BJ (cell line): Measurements from ENCODE around the gene TCF4. TPM values are rescaled to one million over a fixed set of nuclear protein-coding genes. Genes with fewer than 3 reads are reported as not detected.

Experiments used
- CTCF ChIA-PET: fragments of 350-600 bp; formaldehyde crosslinking; extraction: SDS; loops from one replicate; lab custom pipeline; 2021; ENCODE audit warnings: antibody characterized with exemption, inconsistent platforms; lab: Yijun Ruan, JAX
- POLR2A ChIA-PET: fragments of 300-600 bp; sonication (Branson Sonifier 250); formaldehyde crosslinking; extraction: SDS; loops from one replicate; lab custom pipeline; 2021; ENCODE audit warnings: antibody characterized with exemption; lab: Charles Lee
- DNase-seq: peaks from one replicate; pipeline ENCODE4 v3.0.0-alpha.2; 2011; ENCODE audit warnings: low read depth
- H3K27me3 ChIP-seq: 2 replicates; pipeline ENCODE4 v1.6.0; 2011; ENCODE audit warnings: low read length; ENCODE audit not compliant: control insufficient read depth, insufficient read depth
- H3K36me3 ChIP-seq: 2 replicates; pipeline ENCODE4 v1.5.1; 2011; ENCODE audit warnings: low read length; ENCODE audit not compliant: control insufficient read depth, insufficient read depth
- H3K4me3 ChIP-seq: 2 replicates; pipeline ENCODE4 v1.5.1; 2011; ENCODE audit warnings: low read depth, mild to moderate bottlenecking, control low read depth, low read length
- CTCF ChIP-seq: IDR thresholded peaks from 2 replicates; pipeline ENCODE4 v1.5.1; 2011; ENCODE audit warnings: low read depth, mild to moderate bottlenecking, control low read depth, inconsistent platforms, low read length, moderate library complexity; ENCODE audit not compliant: insufficient read depth
- polyA plus RNA-seq: library from polyadenylated mRNA; depleted of rRNA; stranded (reverse); fragments of >200 nt; gene quantifications from 2 replicates; pipeline ENCODE4 v1.2.3, GENCODE V29; 2011

Gene TCF4
- polyA plus RNA-seq, 1 experiment, result 65.8 TPM

- DNase-seq, result no peak
- TF ChIP-seq CTCF, result no peak
These were observed 213.3 kb downstream of the TCF4 start for GRCh38 chr18:55374741-55375140.

GRCh38 chr18:55372209-55372608, 215.8 kb downstream of the TCF4 start:
- H3K27me3 ChIP-seq, result no peaks in the 10 kb centered on the region
- CTCF ChIA-PET, result interaction anchor here (1.9 kb wide), 1 partner anchor 12 kb away, joined by 8 read pairs; no protein-coding TSS in a partner anchor
- POLR2A ChIA-PET, result no interaction called here
- H3K4me3 ChIP-seq, result no peak overlapping the region
- H3K36me3 ChIP-seq, result no peaks in the 10 kb centered on the region
- DNase-seq, result no peak
- TF ChIP-seq CTCF, result no peak

More at GRCh38 chr18:55374741-55375140, 213.3 kb downstream of the TCF4 start:
- no peak overlapping the region for H3K4me3 ChIP-seq
- H3K36me3 ChIP-seq, result no peaks in the 10 kb centered on the region
- ChIA-PET CTCF (interaction anchor here (1.6 kb wide), 1 partner anchor 10 kb away, joined by 5 read pairs; no protein-coding TSS in a partner anchor), POLR2A (no interaction called here)
- H3K27me3 ChIP-seq, result no peaks in the 10 kb centered on the region

- H3K4me3 ChIP-seq, result no peak overlapping the region
- no peak for DNase-seq
- CTCF ChIA-PET, result interaction anchor here (0.6 to 1.0 kb wide), 3 partner anchors 15 to 1228 kb away, joined by 3 read pairs; no protein-coding TSS in a partner anchor
These were observed 217.1 kb downstream of the TCF4 start for GRCh38 chr18:55370936-55371335.

DNA sequence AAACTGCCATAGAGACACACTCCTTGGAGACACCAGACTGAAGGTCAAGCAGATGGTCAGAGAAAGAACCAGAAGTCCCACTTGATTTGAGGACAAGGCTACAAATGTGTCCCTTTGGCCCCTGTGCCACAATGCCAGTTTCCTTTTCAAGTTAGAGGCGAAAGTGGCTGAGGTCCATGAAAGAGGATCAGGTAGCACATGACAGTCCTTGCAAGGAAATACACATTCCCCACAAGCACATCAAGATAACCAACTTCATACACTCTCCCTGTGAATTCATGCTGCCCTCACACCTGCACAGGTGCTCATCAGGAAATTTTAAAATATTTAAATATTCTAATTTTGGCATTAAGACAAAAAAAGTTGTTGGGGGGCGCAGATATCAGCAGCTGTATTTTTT, 218.6 kb downstream of the TCF4 start:
- no peak overlapping the region for H3K4me3 ChIP-seq
- no peak for DNase-seq
- no peaks in the 10 kb centered on the region for H3K27me3 ChIP-seq
- H3K36me3 ChIP-seq, result no peaks in the 10 kb centered on the region
- TF ChIP-seq CTCF, result no peak
- ChIA-PET CTCF (no interaction called here), POLR2A (no interaction called here)

More at GRCh38 chr18:55370936-55371335, 217.1 kb downstream of the TCF4 start:
- POLR2A ChIA-PET, result no interaction called here
- no peak for TF ChIP-seq CTCF
- Histone ChIP-seq H3K27me3 (no peaks in the 10 kb centered on the region), H3K36me3 (no peaks in the 10 kb centered on the region)

- no peak overlapping the region for H3K4me3 ChIP-seq
- POLR2A ChIA-PET, result no interaction called here
- CTCF ChIA-PET, result interaction anchor here (1.1 to 1.8 kb wide), 2 partner anchors 19 to 22 kb away, joined by 4 to 5 read pairs; no protein-coding TSS in a partner anchor
- no peak for DNase-seq
- no peaks in the 10 kb centered on the region for H3K36me3 ChIP-seq
- no peaks in the 10 kb centered on the region for H3K27me3 ChIP-seq
- no peak for TF ChIP-seq CTCF
These were observed 222.7 kb downstream of the TCF4 start for GRCh38 chr18:55365342-55365741.
